Left ventricle myocardium inferior (tissue), 1 donor: ENCODE data around the gene DBR1. TPM values are rescaled to one million over a fixed set of nuclear protein-coding genes. Genes with fewer than 3 reads are reported as not detected.

Experiments
- DNase-seq: peaks from one replicate; pipeline ENCODE4 v3.0.0-alpha.2; 2020
- H3K27ac ChIP-seq: fragments of 200-600 bp; replicated peaks from 2 replicates; pipeline ENCODE4 v1.8.0; 2021
- H3K27me3 ChIP-seq: fragments of 200-600 bp; 2 replicates; pipeline ENCODE4 v1.8.0; 2021; ENCODE audit warnings: low read depth
- H3K36me3 ChIP-seq: fragments of 200-600 bp; 2 replicates; pipeline ENCODE4 v1.8.0; 2021
- H3K4me1 ChIP-seq: fragments of 200-600 bp; 2 replicates; pipeline ENCODE4 v1.8.0; 2021
- H3K4me3 ChIP-seq: fragments of 200-600 bp; 2 replicates; pipeline ENCODE4 v1.8.0; 2021; ENCODE audit warnings: mild to moderate bottlenecking, moderate library complexity
- H3K9me3 ChIP-seq: fragments of 200-600 bp; replicated peaks from 2 replicates; pipeline ENCODE4 v1.8.0; 2021
- CTCF ChIP-seq: fragments of 200-600 bp; IDR thresholded peaks from 2 replicates; pipeline ENCODE4 v1.8.0; 2021; ENCODE audit warnings: antibody characterized with exemption, mild to moderate bottlenecking, borderline replicate concordance
- intact Hi-C: fragments of 100-400 bp; cut with micrococcal nuclease; formaldehyde crosslinking; loops from one replicate; pipeline ENCODE4 v1.11.0; 2022
- long read RNA-seq: library from polyadenylated mRNA; unstranded; transcript quantifications from one replicate; pipeline ENCODE4 v2.0.0, GENCODE V29; 2021
- total RNA-seq: library from RNA; stranded (reverse); fragmentation: NEBNext Ultra II Directional; extraction: Animal tissue kit (Norgen Biotek cat#: 25700); gene quantifications from one replicate; pipeline ENCODE4 v1.2.1, GENCODE V29; 2021
- donor health status: DM: no; HTN: yes; CAD: no; lungs with severe emphysema.

DBR1 gene
- 7.9 TPM for total RNA-seq
- long read RNA-seq, transcript DBR1-201 (8 exons, 2,666 nt), result major isoform, 8 of 8 reads
- long read RNA-seq, partial matches to known transcripts, result 0 of 8 reads
- long read RNA-seq, other reads (novel, unspliced or antisense), result 0 of 8 reads

GRCh38 chr3:138174421-138175131, at the start of gene DBR1:
Gene DBR1, minus strand, starts transcription at chr3:138174921. Its CDS starts 126 bp downstream, at chr3:138174795.
- Histone ChIP-seq H3K27me3 (no peaks in the 10 kb centered on the region), H3K9me3 (no peaks in the 10 kb centered on the region), H3K4me3 (peak within 1 kb of the TSS; percentile 87), H3K4me1 (peaks cover 30% of the 10 kb centered on the region), H3K36me3 (peaks cover 31% of the 10 kb centered on the region), H3K27ac (peak within 1 kb of the TSS; percentile 90)
- intact Hi-C loops, result no loop called here
- peak; percentile 51 for DNase-seq
- peak; percentile 9 for TF ChIP-seq CTCF

- H3K36me3 ChIP-seq, result peaks cover 48% of the 10 kb centered on the region
- DNase-seq, result no peak
- peak overlapping the region; percentile 4 for H3K27ac ChIP-seq
- H3K9me3 ChIP-seq, result no peaks in the 10 kb centered on the region
- H3K27me3 ChIP-seq, result no peaks in the 10 kb centered on the region
- no peak for TF ChIP-seq CTCF
- intact Hi-C loops, result no loop called here
- no peak overlapping the region for H3K4me3 ChIP-seq
- peaks cover 32% of the 10 kb centered on the region for H3K4me1 ChIP-seq
Measured at GRCh38 chr3:138222942-138223287, 48.2 kb upstream of the DBR1 start.

- H3K36me3 ChIP-seq, result peaks cover 43% of the 10 kb centered on the region
- no peaks in the 10 kb centered on the region for H3K27me3 ChIP-seq
- peaks cover 32% of the 10 kb centered on the region for H3K4me1 ChIP-seq
- peak overlapping the region; percentile 4 for H3K27ac ChIP-seq
- no peak for TF ChIP-seq CTCF
- intact Hi-C loops, result no loop called here
- no peak overlapping the region for H3K4me3 ChIP-seq
- DNase-seq, result no peak
- H3K9me3 ChIP-seq, result no peaks in the 10 kb centered on the region
Measured at GRCh38 chr3:138222131-138222941, 47.6 kb upstream of the DBR1 start.

GRCh38 chr3:138220788-138221187, 46.1 kb upstream of the DBR1 start:
- DNase-seq, result no peak
- H3K36me3 ChIP-seq, result peaks cover 27% of the 10 kb centered on the region
- peaks cover 34% of the 10 kb centered on the region for H3K4me1 ChIP-seq
- intact Hi-C loops, result no loop called here
- TF ChIP-seq CTCF, result no peak
- no peak overlapping the region for H3K27ac ChIP-seq
- H3K9me3 ChIP-seq, result no peaks in the 10 kb centered on the region
- H3K27me3 ChIP-seq, result no peaks in the 10 kb centered on the region
- no peak overlapping the region for H3K4me3 ChIP-seq

GRCh38 chr3:138220242-138220641, 45.5 kb upstream of the DBR1 start:
- peaks cover 34% of the 10 kb centered on the region for H3K4me1 ChIP-seq
- no peak overlapping the region for H3K4me3 ChIP-seq
- no peak for TF ChIP-seq CTCF
- no peaks in the 10 kb centered on the region for H3K9me3 ChIP-seq
- no peak for DNase-seq
- no peaks in the 10 kb centered on the region for H3K27me3 ChIP-seq
- intact Hi-C loops, result no loop called here
- peaks cover 22% of the 10 kb centered on the region for H3K36me3 ChIP-seq
- H3K27ac ChIP-seq, result no peak overlapping the region
